ENCODE results near the gene UGT1A4. TPM values are rescaled to one million over a fixed set of nuclear protein-coding genes. Genes with fewer than 3 reads are reported as not detected.
"Not testable (repeated sequence)": the region's sequence is repeated elsewhere in the genome, so short reads cannot be mapped to it uniquely, and the experiment has no call there.

The UGT1A4 gene
- total RNA-seq, 1 experiment from 2014 or later, result not detected

- DNase-seq (ENCODE audit: low read depth), result peak; percentile 66
Observed at GRCh38 chr2:233700028-233700635, 18.4 kb upstream of the UGT1A4 start.

- DNase-seq (ENCODE audit: low read depth), result not testable (repeated sequence)
Observed at GRCh38 chr2:233700842-233701241, 17.7 kb upstream of the UGT1A4 start.

- no peak for DNase-seq (ENCODE audit: low read depth)
Observed at GRCh38 chr2:233702238-233702637, 16.3 kb upstream of the UGT1A4 start.

GRCh38 chr2:233705911-233706506 lies 12.5 kb upstream of the UGT1A4 start:
- DNase-seq (ENCODE audit: low read depth), result peak; percentile 39

- DNase-seq (ENCODE audit: low read depth), result peak; percentile 62
Observed at GRCh38 chr2:233706720-233707119, 11.8 kb upstream of the UGT1A4 start.

GRCh38 chr2:233707940-233708644 lies 10.4 kb upstream of the UGT1A4 start:
- DNase-seq (ENCODE audit: low read depth), result peak; percentile 46

GRCh38 chr2:233708942-233709341 lies 9.6 kb upstream of the UGT1A4 start:
- no peak for DNase-seq (ENCODE audit: low read depth)

- DNase-seq (ENCODE audit: low read depth), result peak; percentile 87
Observed at GRCh38 chr2:233711312-233712008, 7.1 kb upstream of the UGT1A4 start.

GRCh38 chr2:233712611-233713261 lies 5.8 kb upstream of the UGT1A4 start, which contains the start of gene UGT1A5:
TSS of gene UGT1A5 (plus strand) at chr2:233712907. CDS start at chr2:233712992, 85 bp downstream.
- DNase-seq (ENCODE audit: low read depth), result no peak

- DNase-seq (ENCODE audit: low read depth), result no peak
Observed at GRCh38 chr2:233713262-233713615, 5.3 kb upstream of the UGT1A4 start.

GRCh38 chr2:233714121-233714520 lies 4.4 kb upstream of the UGT1A4 start:
- DNase-seq (ENCODE audit: low read depth), result peak; percentile 49

- no peak for DNase-seq (ENCODE audit: low read depth)
Observed at GRCh38 chr2:233728723-233729301, 10.3 kb downstream of the UGT1A4 start, which contains the start of gene UGT1A3. TSS of gene UGT1A3 (plus strand) at chr2:233729042. CDS start at chr2:233729127, 85 bp downstream.

- not testable (repeated sequence) for DNase-seq (ENCODE audit: low read depth)
Observed at GRCh38 chr2:233736868-233737653, 18.5 kb downstream of the UGT1A4 start.

GRCh38 chr2:233740870-233741269 lies 22.3 kb downstream of the UGT1A4 start:
- DNase-seq (ENCODE audit: low read depth), result no peak

- DNase-seq (ENCODE audit: low read depth), result no peak
Observed at GRCh38 chr2:233743464-233744259, 25.1 kb downstream of the UGT1A4 start.

GRCh38 chr2:233745073-233745755 lies 26.7 kb downstream of the UGT1A4 start:
- DNase-seq (ENCODE audit: low read depth), result no peak

- not testable (repeated sequence) for DNase-seq (ENCODE audit: low read depth)
Observed at GRCh38 chr2:233745838-233746237, 27.3 kb downstream of the UGT1A4 start.

- DNase-seq (ENCODE audit: low read depth), result no peak
Observed at GRCh38 chr2:233746475-233747282, 28.1 kb downstream of the UGT1A4 start.

- no peak for DNase-seq (ENCODE audit: low read depth)
Observed at GRCh38 chr2:233747283-233747544, 28.7 kb downstream of the UGT1A4 start.

Data from Daoy (cell line).